Hepatocyte (in vitro differentiated cells): Measurements from ENCODE around the gene SNAP25. TPM values are rescaled to one million over a fixed set of nuclear protein-coding genes. Genes with fewer than 3 reads are reported as not detected.

Experiments used
- DNase-seq: peaks from one replicate; pipeline ENCODE4 v3.0.0-alpha.2; 2016; ENCODE audit warnings: low spot score
- H2AFZ ChIP-seq: fragments of 200-600 bp; sonication (generic); 2 replicates; pipeline ENCODE4 v1.6.0; 2016; ENCODE audit warnings: antibody characterized with exemption, mild to moderate bottlenecking
- H3K27ac ChIP-seq: fragments of 200-600 bp; sonication (generic); 2 replicates; pipeline ENCODE4 v1.5.1; 2016; ENCODE audit warnings: mild to moderate bottlenecking
- H3K27me3 ChIP-seq: fragments of 200-600 bp; sonication (generic); 2 replicates; pipeline ENCODE4 v1.6.1; 2016
- H3K36me3 ChIP-seq: fragments of 200-600 bp; sonication (generic); replicated peaks from 2 replicates; pipeline ENCODE4 v1.5.1; 2016; ENCODE audit warnings: low read depth; ENCODE audit not compliant: insufficient read depth
- H3K4me1 ChIP-seq: fragments of 200-600 bp; sonication (generic); 2 replicates; pipeline ENCODE4 v1.5.1; 2016; ENCODE audit warnings: mild to moderate bottlenecking, moderate library complexity; ENCODE audit not compliant: insufficient read depth
- H3K4me2 ChIP-seq: fragments of 200-600 bp; sonication (generic); 2 replicates; pipeline ENCODE4 v1.6.0; 2016
- H3K4me3 ChIP-seq: fragments of 200-600 bp; sonication (generic); 2 replicates; pipeline ENCODE4 v1.5.1; 2016; ENCODE audit warnings: mild to moderate bottlenecking
- H3K79me2 ChIP-seq: fragments of 200-600 bp; sonication (generic); 2 replicates; pipeline ENCODE4 v1.6.0; 2017; ENCODE audit warnings: mild to moderate bottlenecking
- H3K9me2 ChIP-seq: fragments of 200-600 bp; sonication (generic); replicated peaks from 2 replicates; pipeline ENCODE4 v1.6.0; 2017; ENCODE audit warnings: mild to moderate bottlenecking; ENCODE audit not compliant: insufficient read depth
- H3K9me3 ChIP-seq: fragments of 200-600 bp; sonication (generic); 2 replicates; pipeline ENCODE4 v1.5.1; 2016; ENCODE audit warnings: low read depth, mild to moderate bottlenecking
- H4K20me1 ChIP-seq: fragments of 200-600 bp; sonication (generic); 2 replicates; pipeline ENCODE4 v1.6.0; 2016; ENCODE audit warnings: mild to moderate bottlenecking; ENCODE audit not compliant: insufficient read depth, poor library complexity, severe bottlenecking
- CTCF ChIP-seq: fragments of 200-600 bp; sonication (generic); IDR thresholded peaks from 2 replicates; pipeline ENCODE4 v1.5.1; 2016; ENCODE audit warnings: antibody characterized with exemption, mild to moderate bottlenecking; ENCODE audit not compliant: poor library complexity
- EZH2 ChIP-seq: fragments of 200-600 bp; sonication (generic); IDR thresholded peaks from 2 replicates; pipeline ENCODE4 v1.6.1; 2016; ENCODE audit warnings: antibody characterized with exemption, mild to moderate bottlenecking, borderline replicate concordance
- EZH2phosphoT487 ChIP-seq: fragments of 200-600 bp; sonication (generic); IDR thresholded peaks from one replicate; pipeline ENCODE4 v1.6.1; 2018; ENCODE audit warnings: antibody characterized with exemption, mild to moderate bottlenecking, low read depth, moderate library complexity; ENCODE audit not compliant: unreplicated experiment, severe bottlenecking
- WGBS: methylation state at CpG from one replicate; pipeline ENCODE4 v1.1.6; 2016; ENCODE audit warnings: low lambda C conversion rate; ENCODE audit errors: missing lambda C conversion rate; 5-methylcytosine and 5-hydroxymethylcytosine counted together
- polyA plus RNA-seq: library from polyadenylated mRNA; unstranded; fragments of >200 nt; fragmentation: Nextera tagmentation; extraction: Ambion mirVana; gene quantifications from 2 replicates; pipeline ENCODE4 v1.2.1, GENCODE V29; 2016
- total RNA-seq: library from RNA; depleted of rRNA; stranded (reverse); fragments of >200 nt; gene quantifications from 2 replicates; pipeline ENCODE4 v1.2.3, GENCODE V29; 2014

SNAP25 gene
- total and polyA plus RNA-seq, 2 experiments from 2014 or later, result 3.7 to 5.2 TPM

- no peaks in the 10 kb centered on the region for H4K20me1 ChIP-seq
- H3K4me3 ChIP-seq, result no peak overlapping the region
- H3K4me2 ChIP-seq, result no peak overlapping the region
- no peaks in the 10 kb centered on the region for H3K27me3 ChIP-seq
- H3K36me3 ChIP-seq, result no peaks in the 10 kb centered on the region
- no peaks in the 10 kb centered on the region for H3K9me3 ChIP-seq
- no peaks in the 10 kb centered on the region for H3K79me2 ChIP-seq
- no peak overlapping the region for H2AFZ ChIP-seq
- no peaks in the 10 kb centered on the region for H3K4me1 ChIP-seq
- no peak overlapping the region for H3K27ac ChIP-seq
- WGBS, result 75% methylated on average over 1 of the region's 1 CpG
- no peak for DNase-seq
- TF ChIP-seq EZH2 (no peak), CTCF (no peak), EZH2phosphoT487 (no peak)
- no peaks in the 10 kb centered on the region for H3K9me2 ChIP-seq
Observed at GRCh38 chr20:10339609-10340008, 121.0 kb downstream of the SNAP25 start.

GRCh38 chr20:10342152-10342551 lies 123.5 kb downstream of the SNAP25 start:
- Histone ChIP-seq H3K27me3 (no peaks in the 10 kb centered on the region), H3K9me2 (no peaks in the 10 kb centered on the region), H3K4me2 (no peak overlapping the region), H4K20me1 (no peaks in the 10 kb centered on the region), H3K27ac (no peak overlapping the region), H3K9me3 (no peaks in the 10 kb centered on the region), H3K79me2 (no peaks in the 10 kb centered on the region), H3K4me3 (no peak overlapping the region), H3K4me1 (no peaks in the 10 kb centered on the region), H2AFZ (no peak overlapping the region), H3K36me3 (no peaks in the 10 kb centered on the region)
- no peak for DNase-seq
- TF ChIP-seq CTCF (no peak), EZH2 (no peak), EZH2phosphoT487 (no peak)
- WGBS, result 93% methylated on average over 1 of the region's 1 CpG

GRCh38 chr20:10344953-10345352 lies 126.3 kb downstream of the SNAP25 start:
- H3K9me3 ChIP-seq, result no peaks in the 10 kb centered on the region
- DNase-seq, result no peak
- no peaks in the 10 kb centered on the region for H4K20me1 ChIP-seq
- WGBS, result 90% methylated on average over 6 of the region's 6 CpGs
- no peaks in the 10 kb centered on the region for H3K4me1 ChIP-seq
- no peak overlapping the region for H3K4me2 ChIP-seq
- H2AFZ ChIP-seq, result no peak overlapping the region
- no peaks in the 10 kb centered on the region for H3K27me3 ChIP-seq
- no peak for TF ChIP-seq EZH2
- no peak for TF ChIP-seq CTCF
- TF ChIP-seq EZH2phosphoT487, result no peak
- no peaks in the 10 kb centered on the region for H3K9me2 ChIP-seq
- H3K36me3 ChIP-seq, result no peaks in the 10 kb centered on the region
- no peaks in the 10 kb centered on the region for H3K79me2 ChIP-seq
- H3K27ac ChIP-seq, result no peak overlapping the region
- H3K4me3 ChIP-seq, result no peak overlapping the region
